Globus pallidus (tissue), 1 donor: ENCODE results near the gene LIMA1.

Source experiments
- DNase-seq: peaks from one replicate; pipeline ENCODE4 v3.0.0-alpha.2; 2015; ENCODE audit warnings: low spot score

The LIMA1 gene

GRCh38 chr12:50129290-50129689, 154.0 kb downstream of the LIMA1 start:
- no peak for DNase-seq

- DNase-seq = no peak
These were observed 155.8 kb downstream of the LIMA1 start for GRCh38 chr12:50127546-50127945.
